ENCODE measurements around the gene CDC42BPB.

DNA sequence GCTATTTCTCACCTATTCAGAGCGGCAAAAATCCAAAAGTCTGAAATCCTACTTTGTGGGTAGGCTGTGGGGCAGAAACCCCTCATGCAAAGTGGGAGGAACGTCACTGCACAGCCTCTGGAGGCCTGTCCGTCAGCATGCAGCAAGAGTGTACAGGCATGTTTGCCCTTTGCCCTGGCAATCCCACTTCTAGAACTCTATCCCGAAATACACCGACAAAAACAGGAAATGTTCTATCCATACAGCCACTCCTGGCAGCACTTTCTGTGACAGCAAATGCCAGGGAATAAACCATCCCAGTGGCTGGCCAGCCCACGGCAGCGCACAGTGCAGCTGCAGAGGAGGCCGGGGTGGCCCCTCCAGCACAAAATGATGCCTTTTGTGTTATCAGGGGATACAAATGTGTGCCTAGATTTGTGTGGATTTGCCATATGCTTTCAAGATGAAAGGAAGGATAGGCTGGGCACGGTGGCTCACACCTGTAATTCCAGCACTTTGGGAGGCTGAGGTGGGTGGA lies 95.2 kb downstream of the CDC42BPB start:
- TF ChIP-seq ZBTB4 (CRISPR knock-in tag; IDR thresholded peaks at IDR 0.05; ENCODE audit: borderline replicate concordance): no peak
- no peak for TF ChIP-seq ZSCAN9 (CRISPR knock-in tag; IDR thresholded peaks at IDR 0.05; ENCODE audit: borderline replicate concordance)
- TF ChIP-seq JUND (CRISPR knock-in tag; IDR thresholded peaks at IDR 0.05): no peak
- TF ChIP-seq ZNF567 (CRISPR knock-in tag; IDR thresholded peaks at IDR 0.05; ENCODE audit: borderline replicate concordance): no peak
- no peak for TF ChIP-seq SIN3A (IDR thresholded peaks at IDR 0.05; ENCODE audit: borderline replicate concordance, low read depth, low read length)
- no peak for TF ChIP-seq FOXP4 (CRISPR knock-in tag; IDR thresholded peaks at IDR 0.05)
- TF ChIP-seq, protein P1, sequence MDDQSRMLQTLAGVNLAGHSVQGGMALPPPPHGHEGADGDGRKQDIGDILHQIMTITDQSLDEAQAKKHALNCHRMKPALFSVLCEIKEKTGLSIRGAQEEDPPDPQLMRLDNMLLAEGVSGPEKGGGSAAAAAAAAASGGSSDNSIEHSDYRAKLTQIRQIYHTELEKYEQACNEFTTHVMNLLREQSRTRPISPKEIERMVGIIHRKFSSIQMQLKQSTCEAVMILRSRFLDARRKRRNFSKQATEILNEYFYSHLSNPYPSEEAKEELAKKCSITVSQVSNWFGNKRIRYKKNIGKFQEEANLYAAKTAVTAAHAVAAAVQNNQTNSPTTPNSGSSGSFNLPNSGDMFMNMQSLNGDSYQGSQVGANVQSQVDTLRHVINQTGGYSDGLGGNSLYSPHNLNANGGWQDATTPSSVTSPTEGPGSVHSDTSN (CRISPR knock-in tag; IDR thresholded peaks at IDR 0.05; ENCODE audit: borderline replicate concordance): no peak
- TF ChIP-seq ARNT (IDR thresholded peaks at IDR 0.05): no peak
- TF ChIP-seq IKZF4 (CRISPR knock-in tag; IDR thresholded peaks at IDR 0.05; ENCODE audit: borderline replicate concordance, low read depth, not compliant biosample characterization): no peak
